NCI-H1436 treated with DMSO at 0.1 percent for 48 hours (cell line): ENCODE results near the gene EVC.
"Not testable (repeated sequence)": the region's sequence is repeated elsewhere in the genome, so short reads cannot be mapped to it uniquely, and the experiment has no call there.

Experiments used
- DNase-seq: peaks from one replicate; lab custom pipeline; 2025; lab: John Stamatoyannopoulos, UW

The EVC gene

GRCh38 chr4:5785806-5786680 is 75.0 kb downstream of the EVC start:
- DNase-seq = no peak

GRCh38 chr4:5787311-5787710 is 76.3 kb downstream of the EVC start:
- DNase-seq = no peak

DNA sequence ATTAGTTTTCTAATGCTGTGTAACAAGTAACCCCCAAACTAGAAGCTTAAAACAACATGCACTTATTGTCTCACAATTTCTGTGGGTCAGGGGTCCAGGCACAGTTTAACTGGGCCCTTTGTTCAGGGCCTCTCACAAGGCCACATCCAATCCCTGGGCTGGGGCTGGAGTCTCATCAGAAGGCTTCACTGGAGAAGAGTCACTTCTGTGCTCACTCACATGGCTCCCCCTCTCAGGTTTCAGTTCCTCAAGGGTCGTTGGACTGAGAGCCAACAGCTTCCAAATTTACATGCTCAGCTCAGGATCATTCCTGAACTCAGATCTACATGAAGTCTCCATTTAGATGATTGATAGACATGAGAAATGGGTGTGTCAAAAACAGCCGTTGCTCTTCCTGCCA is 77.1 kb downstream of the EVC start:
- no peak for DNase-seq

- no peak for DNase-seq
Measured at GRCh38 chr4:5789141-5789540, 78.1 kb downstream of the EVC start.

GRCh38 chr4:5790546-5790857 is 79.5 kb downstream of the EVC start:
- no peak for DNase-seq

DNA sequence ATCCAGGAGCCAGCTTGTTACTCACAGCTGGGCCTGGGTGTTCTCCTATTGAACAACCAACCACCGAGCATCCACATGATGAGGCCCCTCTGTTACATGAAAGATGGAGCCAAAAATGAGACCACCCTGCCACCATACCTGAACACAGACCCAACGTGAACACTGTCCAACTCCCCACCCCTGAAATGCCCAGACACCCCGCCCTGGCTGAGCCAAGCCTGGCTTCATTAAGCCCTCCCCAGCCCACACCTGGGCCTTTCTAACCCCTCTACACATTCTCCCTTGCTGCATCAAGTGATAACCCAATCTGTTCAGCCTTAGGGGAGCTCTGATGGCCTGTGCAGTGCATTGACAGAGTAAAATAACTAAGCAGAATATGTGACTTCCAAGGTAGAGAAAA is 80.7 kb downstream of the EVC start:
- DNase-seq = no peak

GRCh38 chr4:5793514-5793913 is 82.5 kb downstream of the EVC start:
- no peak for DNase-seq

DNA sequence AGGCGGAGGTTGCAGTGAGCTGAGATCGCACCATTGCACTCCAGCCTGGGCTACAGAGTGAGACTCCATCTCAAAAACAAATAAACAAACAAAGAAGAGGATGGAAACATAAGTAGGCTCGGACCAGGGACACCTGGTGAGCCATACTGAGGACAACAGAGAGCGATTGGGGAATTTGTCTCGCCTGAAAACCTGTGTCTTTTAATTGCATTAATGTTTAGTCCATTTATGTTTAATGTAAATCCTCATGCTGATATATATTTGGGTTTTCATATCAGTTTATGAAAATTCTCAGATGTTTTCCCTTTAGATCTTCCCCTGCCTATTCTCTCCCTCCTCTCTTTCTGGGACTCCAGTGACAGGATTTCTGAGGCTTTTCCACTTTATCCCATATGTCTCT is 84.6 kb downstream of the EVC start:
- no peak for DNase-seq

DNA sequence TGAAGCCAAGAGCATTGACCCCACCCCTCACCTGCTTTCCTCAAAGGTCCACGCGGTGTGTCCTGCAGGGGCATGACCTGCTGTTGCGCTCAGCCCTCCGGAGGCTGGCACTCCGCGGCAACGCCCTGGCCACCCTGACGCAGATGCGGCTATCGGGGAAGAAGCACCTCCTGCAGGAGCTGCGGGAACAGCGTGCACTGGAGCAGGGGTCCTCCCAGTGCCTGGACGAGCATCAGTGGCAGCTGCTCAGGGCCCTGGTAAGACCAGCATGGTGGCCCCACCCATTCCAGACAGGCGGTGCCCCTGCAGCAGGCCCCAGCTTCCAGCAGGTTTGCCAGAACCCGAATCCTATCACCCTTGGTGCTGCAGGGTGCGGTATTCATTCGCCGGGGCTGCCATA is 86.0 kb downstream of the EVC start:
- no peak for DNase-seq

DNA sequence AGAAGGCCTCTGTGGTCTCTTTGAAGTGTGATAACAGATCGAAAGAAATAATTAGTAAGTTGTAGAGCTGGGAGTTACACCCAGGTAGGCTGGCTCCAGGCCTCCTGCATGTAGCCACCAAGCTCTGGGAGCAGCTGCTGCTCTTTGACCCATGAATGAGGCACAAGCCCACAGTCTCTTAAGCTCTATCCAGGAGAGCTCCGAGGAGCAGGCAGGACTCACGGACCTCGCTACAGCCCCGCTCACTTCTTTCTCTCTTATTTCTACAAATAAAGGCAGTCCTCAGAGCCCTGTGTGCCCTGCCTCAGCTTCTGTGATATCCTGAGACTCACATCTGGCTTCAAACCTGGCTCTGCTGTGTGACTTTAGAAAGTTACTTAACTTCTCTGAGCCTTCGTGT is 86.9 kb downstream of the EVC start:
- no peak for DNase-seq

- no peak for DNase-seq
Measured at GRCh38 chr4:5798462-5798861, 87.5 kb downstream of the EVC start.

DNA sequence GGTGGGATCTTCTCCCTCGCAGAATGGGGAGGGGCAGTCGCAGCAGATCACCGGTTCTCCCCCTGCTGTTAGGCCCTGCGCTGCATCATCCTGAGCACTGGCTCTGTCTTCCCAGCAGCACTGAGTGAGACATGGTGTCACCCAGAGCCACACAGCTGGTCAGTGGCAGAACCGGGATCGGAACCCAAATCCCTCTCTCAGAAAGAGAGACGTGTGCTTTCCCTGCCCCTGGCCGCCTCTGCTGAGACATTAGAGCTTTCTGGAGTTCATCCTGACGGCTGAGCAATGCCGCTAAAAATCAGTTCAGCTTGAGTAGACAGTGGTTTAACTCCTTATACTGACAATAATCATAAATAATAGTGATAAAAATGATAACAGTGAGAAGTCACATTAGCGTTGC is 87.9 kb downstream of the EVC start:
- DNase-seq = no peak

GRCh38 chr4:5799406-5799805 is 88.4 kb downstream of the EVC start:
- DNase-seq = no peak

DNA sequence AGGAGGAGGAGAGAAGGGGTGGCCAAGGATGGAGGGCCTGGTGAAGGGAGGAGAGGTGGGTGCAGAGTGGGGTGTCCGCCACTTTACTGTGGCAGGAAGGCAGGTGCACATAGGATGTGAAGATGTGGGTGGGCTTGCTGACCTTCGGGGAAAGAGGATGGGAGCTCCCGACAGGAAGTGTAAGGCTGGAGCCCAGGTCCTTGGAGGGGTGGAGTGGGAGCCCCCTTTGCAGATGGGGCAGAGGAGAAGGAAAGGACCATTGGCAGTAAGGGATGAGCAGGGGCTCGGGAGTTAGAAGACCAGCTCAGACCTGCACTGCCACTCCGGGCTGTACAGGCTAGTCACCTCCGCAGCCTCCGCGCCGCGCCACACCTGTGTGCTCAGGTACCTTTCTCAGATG is 89.5 kb downstream of the EVC start:
- no peak for DNase-seq

GRCh38 chr4:5801696-5802095 is 90.7 kb downstream of the EVC start:
- no peak for DNase-seq

GRCh38 chr4:5802565-5802964 is 91.6 kb downstream of the EVC start:
- no peak for DNase-seq

GRCh38 chr4:5804656-5805055 is 93.7 kb downstream of the EVC start:
- DNase-seq = no peak

DNA sequence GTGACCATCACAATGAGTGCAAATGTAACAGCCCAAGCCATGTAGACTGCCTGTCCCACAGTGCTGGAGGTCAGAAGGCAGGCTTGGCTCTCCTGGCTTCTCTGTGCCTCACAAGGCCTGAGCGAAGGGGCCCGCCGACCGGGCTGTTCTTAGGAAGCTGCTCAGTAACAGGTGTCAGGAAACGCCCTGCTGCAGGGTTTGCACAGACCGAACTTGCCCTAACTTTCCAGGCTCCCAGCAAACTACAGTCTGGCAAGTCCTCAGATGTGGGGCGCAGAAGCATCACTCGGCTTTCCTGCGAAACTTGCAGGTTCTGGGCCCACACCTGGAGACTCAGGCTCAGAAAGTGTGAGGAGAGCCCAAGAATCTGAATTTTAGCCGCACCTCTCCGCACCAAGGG is 94.3 kb downstream of the EVC start:
- no peak for DNase-seq

DNA sequence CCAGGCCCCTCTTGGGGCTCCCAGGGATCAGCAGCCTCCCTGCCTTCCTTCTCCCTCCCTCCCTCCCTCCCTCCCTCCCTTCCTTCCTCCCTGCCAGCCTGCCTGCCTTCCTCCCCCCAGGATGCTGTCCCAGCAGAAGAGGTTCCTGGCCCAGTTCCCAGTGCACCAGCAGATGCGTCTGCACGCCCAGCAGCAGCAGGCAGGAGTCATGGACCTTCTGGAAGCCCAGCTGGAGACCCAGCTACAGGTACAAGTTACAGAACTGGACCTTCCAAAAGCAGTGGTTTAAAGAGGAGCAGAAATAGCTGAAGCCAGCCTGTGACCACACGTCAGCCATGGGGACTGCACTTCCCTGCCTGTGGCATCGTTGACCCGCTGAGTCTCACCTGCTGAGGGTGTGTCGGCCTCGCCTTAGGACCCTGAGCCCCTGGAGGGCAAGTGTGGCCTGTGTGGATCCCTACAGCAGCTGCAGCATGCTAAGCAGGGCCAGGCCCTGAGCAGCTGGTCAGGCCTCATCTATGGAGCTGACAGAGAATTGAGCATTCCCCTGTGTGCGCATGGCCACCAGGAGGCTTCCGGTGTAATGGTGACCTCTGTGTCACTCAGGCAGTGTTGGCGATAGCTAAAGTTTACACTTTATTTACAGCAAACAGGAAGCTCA is 97.2 kb downstream of the EVC start:
- DNase-seq = no peak

- DNase-seq = no peak
Measured at GRCh38 chr4:5809216-5809776, 98.3 kb downstream of the EVC start.

- no peak for DNase-seq
Measured at GRCh38 chr4:5810151-5810550, 99.2 kb downstream of the EVC start.

GRCh38 chr4:5810770-5811430 is 99.9 kb downstream of the EVC start:
- DNase-seq = no peak

GRCh38 chr4:5812057-5812456 is 101.1 kb downstream of the EVC start:
- not testable (repeated sequence) for DNase-seq
